HEK293 (cell line): ENCODE results near the gene RDX.

Experiments
- CTCF ChIA-PET: fragments of 350-600 bp; formaldehyde crosslinking; extraction: SDS; loops from one replicate; lab custom pipeline; 2021; ENCODE audit warnings: antibody characterized with exemption; lab: Yijun Ruan, JAX
- POLR2A ChIA-PET: fragments of 300-600 bp; formaldehyde crosslinking; extraction: SDS; loops from one replicate; lab custom pipeline; 2020; ENCODE audit warnings: antibody characterized with exemption, inconsistent platforms; lab: Yijun Ruan, JAX
- H3K27ac ChIP-seq: fragments of 200-500 bp; sonication (Bioruptor generic); 2 replicates; pipeline ENCODE4 v1.5.1; 2014; ENCODE audit warnings: low read depth, low read length, control low read depth, inconsistent platforms; ENCODE audit errors: extremely low read depth
- H3K36me3 ChIP-seq, 2 experiments: fragments of 200-500 bp in 1 of 2; sonication (Bioruptor generic) in 1 of 2; 1 replicate in 1 of 2; 2 replicates in 1 of 2; pipeline ENCODE4 v1.5.1; 2014 to 2017; ENCODE audit warnings: inconsistent platforms in 2 of 2, low read length in 2 of 2; ENCODE audit not compliant: control insufficient read depth in 2 of 2, insufficient read depth in 1 of 2
- H3K4me1 ChIP-seq: fragments of 200-500 bp; sonication (Bioruptor generic); 2 replicates; pipeline ENCODE4 v1.5.1; 2014; ENCODE audit warnings: mild to moderate bottlenecking, low read length, inconsistent platforms; ENCODE audit not compliant: control insufficient read depth, insufficient read depth
- H3K4me3 ChIP-seq: 2 replicates; pipeline ENCODE4 v1.5.1; 2011; ENCODE audit warnings: low read depth, mild to moderate bottlenecking, control low read depth, low read length, moderate library complexity
- H3K9me3 ChIP-seq: fragments of 200-500 bp; sonication (Bioruptor generic); 2 replicates; pipeline ENCODE4 v1.5.1; 2014; ENCODE audit warnings: low read depth, low read length, inconsistent platforms; ENCODE audit not compliant: control insufficient read depth, insufficient read depth
- BCL11B ChIP-seq: fragments of 450-650 bp; formaldehyde crosslinking; IDR thresholded peaks from 2 replicates; pipeline ENCODE4 v1.5.1; 2016; ENCODE audit warnings: low read depth, missing biosample characterization, missing genetic modification characterization
- HOXA7 ChIP-seq: sonication (generic); formaldehyde crosslinking; IDR thresholded peaks from 2 replicates; pipeline ENCODE4 v1.8.1; 2022; ENCODE audit warnings: missing genetic modification reagents, borderline replicate concordance
- SCRT1 ChIP-seq: fragments of 450-650 bp; formaldehyde crosslinking; IDR thresholded peaks from 2 replicates; pipeline ENCODE4 v1.5.1; 2016; ENCODE audit warnings: missing biosample characterization, missing genetic modification characterization, borderline replicate concordance
- SCRT2 ChIP-seq: fragments of 450-650 bp; formaldehyde crosslinking; IDR thresholded peaks from 2 replicates; pipeline ENCODE4 v1.5.1; 2016; ENCODE audit warnings: missing biosample characterization, missing genetic modification characterization
- ZBTB1 ChIP-seq: fragments of 450-650 bp; formaldehyde crosslinking; IDR thresholded peaks from 2 replicates; pipeline ENCODE4 v1.5.1; 2016; ENCODE audit warnings: missing biosample characterization, missing genetic modification characterization
- ZBTB17 ChIP-seq: fragments of 450-650 bp; formaldehyde crosslinking; IDR thresholded peaks from 2 replicates; pipeline ENCODE4 v1.5.1; 2016; ENCODE audit warnings: missing biosample characterization, missing genetic modification characterization
- ZEB2 ChIP-seq: fragments of 450-650 bp; formaldehyde crosslinking; IDR thresholded peaks from 2 replicates; pipeline ENCODE4 v1.5.1; 2016; ENCODE audit warnings: missing biosample characterization, missing genetic modification characterization
- ZIC2 ChIP-seq: fragments of 450-650 bp; formaldehyde crosslinking; IDR thresholded peaks from 2 replicates; pipeline ENCODE4 v1.5.1; 2016; ENCODE audit warnings: missing biosample characterization, missing genetic modification characterization
- ZNF133 ChIP-seq: fragments of 450-650 bp; formaldehyde crosslinking; IDR thresholded peaks from 2 replicates; pipeline ENCODE4 v1.5.1; 2016; ENCODE audit warnings: missing biosample characterization, missing genetic modification characterization
- ZNF157 ChIP-seq: fragments of 450-650 bp; formaldehyde crosslinking; IDR thresholded peaks from 2 replicates; pipeline ENCODE4 v1.5.1; 2016; ENCODE audit warnings: missing biosample characterization, missing genetic modification characterization
- ZNF2 ChIP-seq: fragments of 450-650 bp; formaldehyde crosslinking; IDR thresholded peaks from 2 replicates; pipeline ENCODE4 v1.5.1; 2016; ENCODE audit warnings: missing biosample characterization, missing genetic modification characterization
- ZNF302 ChIP-seq: fragments of 450-650 bp; formaldehyde crosslinking; IDR thresholded peaks from 2 replicates; pipeline ENCODE4 v1.5.1; 2016; ENCODE audit warnings: missing biosample characterization, missing genetic modification characterization, low read depth
- ZNF354C ChIP-seq: fragments of 450-650 bp; formaldehyde crosslinking; IDR thresholded peaks from 2 replicates; pipeline ENCODE4 v1.5.1; 2016; ENCODE audit warnings: missing biosample characterization, missing genetic modification characterization, low read depth, borderline replicate concordance
- ZNF391 ChIP-seq: fragments of 450-650 bp; formaldehyde crosslinking; IDR thresholded peaks from 2 replicates; pipeline ENCODE4 v1.5.1; 2016; ENCODE audit warnings: low read depth, missing biosample characterization, missing genetic modification characterization, borderline replicate concordance
- ZNF544 ChIP-seq: fragments of 450-650 bp; formaldehyde crosslinking; IDR thresholded peaks from 2 replicates; pipeline ENCODE4 v1.5.0; 2017; ENCODE audit warnings: missing biosample characterization, missing genetic modification characterization
- ZNF626 ChIP-seq: fragments of 450-650 bp; sonication (Bioruptor Pico); formaldehyde crosslinking; IDR thresholded peaks from 2 replicates; pipeline ENCODE4 v1.5.1; 2018; ENCODE audit warnings: missing biosample characterization, missing genetic modification characterization, inconsistent platforms
- ZNF701 ChIP-seq: fragments of 450-650 bp; formaldehyde crosslinking; IDR thresholded peaks from 2 replicates; pipeline ENCODE4 v1.5.1; 2016; ENCODE audit warnings: missing biosample characterization, missing genetic modification characterization
- ZNF76 ChIP-seq: fragments of 450-650 bp; formaldehyde crosslinking; IDR thresholded peaks from 2 replicates; pipeline ENCODE4; 2016; ENCODE audit warnings: low read depth, missing biosample characterization, missing genetic modification characterization, borderline replicate concordance
- ZNF792 ChIP-seq: fragments of 450-650 bp; formaldehyde crosslinking; IDR thresholded peaks from 2 replicates; pipeline ENCODE4 v1.5.1; 2016; ENCODE audit warnings: missing biosample characterization, missing genetic modification characterization
- ZNF837 ChIP-seq: fragments of 450-650 bp; formaldehyde crosslinking; IDR thresholded peaks from 2 replicates; pipeline ENCODE4 v1.5.1; 2016; ENCODE audit warnings: missing biosample characterization, missing genetic modification characterization
- TF ChIP-seq, protein P1 (sequence below): fragments of 450-650 bp; formaldehyde crosslinking; IDR thresholded peaks from 2 replicates; pipeline ENCODE4 v1.5.1; 2016; ENCODE audit warnings: missing biosample characterization, missing genetic modification characterization
- TF ChIP-seq, protein P2 (sequence below): IDR thresholded peaks from 2 replicates; pipeline ENCODE4 v1.6.1; 2011; ENCODE audit warnings: mild to moderate bottlenecking, low read depth, low read length, borderline replicate concordance
- TF ChIP-seq, protein P3 (sequence below): fragments of 450-650 bp; formaldehyde crosslinking; IDR thresholded peaks from 2 replicates; pipeline ENCODE4 v1.5.1; 2016; ENCODE audit warnings: missing biosample characterization, missing genetic modification characterization
- TF ChIP-seq, protein P4 (sequence below): fragments of 450-650 bp; formaldehyde crosslinking; IDR thresholded peaks from 2 replicates; pipeline ENCODE4 v1.5.1; 2016; ENCODE audit warnings: missing biosample characterization, missing genetic modification characterization
- TF ChIP-seq, protein P5 (sequence below): fragments of 450-650 bp; formaldehyde crosslinking; IDR thresholded peaks from 2 replicates; pipeline ENCODE4 v1.5.1; 2016; ENCODE audit warnings: missing biosample characterization, missing genetic modification characterization
- TF ChIP-seq, protein P6 (sequence below): fragments of 450-650 bp; formaldehyde crosslinking; IDR thresholded peaks from 2 replicates; pipeline ENCODE4 v1.5.1; 2016; ENCODE audit warnings: missing biosample characterization, missing genetic modification characterization

RDX gene

DNA sequence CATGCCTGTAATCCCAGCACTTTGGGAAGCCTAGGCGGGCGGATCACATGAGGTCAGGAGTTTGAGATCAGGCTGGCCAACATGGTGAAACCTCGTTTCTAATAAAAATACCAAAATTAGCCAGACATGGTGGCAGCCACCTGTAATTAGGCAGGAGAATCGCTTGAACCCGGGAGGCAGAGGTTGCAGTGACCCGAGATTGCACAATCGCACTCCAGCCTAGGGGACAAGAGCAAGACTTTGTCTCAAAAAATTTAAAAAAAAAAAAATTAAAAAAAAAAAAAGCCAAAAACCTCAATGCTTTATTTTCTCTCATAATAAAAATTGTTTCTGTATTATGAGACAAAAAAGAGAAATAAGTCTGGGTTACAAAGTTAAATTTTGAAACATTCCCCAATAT, 54.2 kb downstream of the RDX start:
- Histone ChIP-seq H3K4me1 (no peaks in the 10 kb centered on the region), H3K9me3 (no peaks in the 10 kb centered on the region), H3K27ac (no peak overlapping the region), H3K4me3 (no peak overlapping the region), H3K36me3 (peaks cover 12 to 59% of the 10 kb centered on the region in 2 experiments)
- POLR2A ChIA-PET: no interaction called here
- CTCF ChIA-PET: interaction anchor here (0.6 kb wide), 3 partner anchors 26 to 961 kb away, joined by 3 to 7 read pairs (median 3); no protein-coding TSS in a partner anchor
- no peak for TF ChIP-seq ZIC2 (tag by site-specific recombination)
- no peak for TF ChIP-seq ZBTB1 (tag by site-specific recombination)
- TF ChIP-seq BCL11B (tag by site-specific recombination): no peak
- no peak for TF ChIP-seq HOXA7
- TF ChIP-seq ZNF391 (tag by site-specific recombination): no peak
- TF ChIP-seq ZEB2 (tag by site-specific recombination): no peak
- TF ChIP-seq, protein P1, sequence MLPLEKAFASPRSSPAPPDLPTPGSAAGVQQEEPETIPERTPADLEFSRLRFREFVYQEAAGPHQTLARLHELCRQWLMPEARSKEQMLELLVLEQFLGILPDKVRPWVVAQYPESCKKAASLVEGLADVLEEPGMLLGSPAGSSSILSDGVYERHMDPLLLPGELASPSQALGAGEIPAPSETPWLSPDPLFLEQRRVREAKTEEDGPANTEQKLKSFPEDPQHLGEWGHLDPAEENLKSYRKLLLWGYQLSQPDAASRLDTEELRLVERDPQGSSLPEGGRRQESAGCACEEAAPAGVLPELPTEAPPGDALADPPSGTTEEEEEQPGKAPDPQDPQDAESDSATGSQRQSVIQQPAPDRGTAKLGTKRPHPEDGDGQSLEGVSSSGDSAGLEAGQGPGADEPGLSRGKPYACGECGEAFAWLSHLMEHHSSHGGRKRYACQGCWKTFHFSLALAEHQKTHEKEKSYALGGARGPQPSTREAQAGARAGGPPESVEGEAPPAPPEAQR (tag by site-specific recombination): no peak

DNA sequence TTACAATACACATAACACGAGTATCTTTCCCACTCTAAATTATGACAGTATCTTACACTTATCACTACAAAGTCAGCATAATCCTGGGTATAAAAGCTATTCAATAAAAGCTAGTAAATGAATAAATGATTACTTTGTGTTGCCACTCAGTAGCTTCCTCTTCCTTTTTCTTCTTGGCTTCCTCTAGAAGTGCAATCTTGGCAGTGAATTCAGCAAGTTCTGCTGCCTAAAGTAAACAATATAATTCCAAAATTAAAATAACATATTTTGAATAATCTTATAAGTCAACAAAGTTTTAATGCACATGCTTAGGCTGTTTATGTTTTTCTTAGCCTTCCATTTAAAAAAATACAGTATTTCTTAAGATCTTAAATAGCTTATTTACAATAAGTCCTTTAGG, 60.4 kb downstream of the RDX start:
- no peaks in the 10 kb centered on the region for H3K9me3 ChIP-seq
- peaks cover 19 to 76% of the 10 kb centered on the region in 2 experiments for H3K36me3 ChIP-seq
- H3K27ac ChIP-seq: no peak overlapping the region
- no peaks in the 10 kb centered on the region for H3K4me1 ChIP-seq
- TF ChIP-seq, protein P2, sequence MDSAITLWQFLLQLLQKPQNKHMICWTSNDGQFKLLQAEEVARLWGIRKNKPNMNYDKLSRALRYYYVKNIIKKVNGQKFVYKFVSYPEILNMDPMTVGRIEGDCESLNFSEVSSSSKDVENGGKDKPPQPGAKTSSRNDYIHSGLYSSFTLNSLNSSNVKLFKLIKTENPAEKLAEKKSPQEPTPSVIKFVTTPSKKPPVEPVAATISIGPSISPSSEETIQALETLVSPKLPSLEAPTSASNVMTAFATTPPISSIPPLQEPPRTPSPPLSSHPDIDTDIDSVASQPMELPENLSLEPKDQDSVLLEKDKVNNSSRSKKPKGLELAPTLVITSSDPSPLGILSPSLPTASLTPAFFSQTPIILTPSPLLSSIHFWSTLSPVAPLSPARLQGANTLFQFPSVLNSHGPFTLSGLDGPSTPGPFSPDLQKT: no peak
- TF ChIP-seq SCRT1 (tag by site-specific recombination): no peak
- TF ChIP-seq ZNF354C (tag by site-specific recombination): no peak
- TF ChIP-seq ZNF2 (tag by site-specific recombination): no peak
- no peak for TF ChIP-seq ZNF157 (tag by site-specific recombination)
- no peak for TF ChIP-seq ZNF792 (tag by site-specific recombination)
- TF ChIP-seq, protein P3, sequence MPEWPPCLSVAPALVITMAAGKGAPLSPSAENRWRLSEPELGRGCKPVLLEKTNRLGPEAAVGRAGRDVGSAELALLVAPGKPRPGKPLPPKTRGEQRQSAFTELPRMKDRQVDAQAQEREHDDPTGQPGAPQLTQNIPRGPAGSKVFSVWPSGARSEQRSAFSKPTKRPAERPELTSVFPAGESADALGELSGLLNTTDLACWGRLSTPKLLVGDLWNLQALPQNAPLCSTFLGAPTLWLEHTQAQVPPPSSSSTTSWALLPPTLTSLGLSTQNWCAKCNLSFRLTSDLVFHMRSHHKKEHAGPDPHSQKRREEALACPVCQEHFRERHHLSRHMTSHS (tag by site-specific recombination): no peak
- no peak for TF ChIP-seq ZNF837 (tag by site-specific recombination)
- TF ChIP-seq ZNF76 (tag by site-specific recombination): no peak
- TF ChIP-seq HOXA7: no peak
- no peak for TF ChIP-seq SCRT2 (tag by site-specific recombination)
- no peak for TF ChIP-seq ZNF133 (tag by site-specific recombination)
- TF ChIP-seq, protein P4, sequence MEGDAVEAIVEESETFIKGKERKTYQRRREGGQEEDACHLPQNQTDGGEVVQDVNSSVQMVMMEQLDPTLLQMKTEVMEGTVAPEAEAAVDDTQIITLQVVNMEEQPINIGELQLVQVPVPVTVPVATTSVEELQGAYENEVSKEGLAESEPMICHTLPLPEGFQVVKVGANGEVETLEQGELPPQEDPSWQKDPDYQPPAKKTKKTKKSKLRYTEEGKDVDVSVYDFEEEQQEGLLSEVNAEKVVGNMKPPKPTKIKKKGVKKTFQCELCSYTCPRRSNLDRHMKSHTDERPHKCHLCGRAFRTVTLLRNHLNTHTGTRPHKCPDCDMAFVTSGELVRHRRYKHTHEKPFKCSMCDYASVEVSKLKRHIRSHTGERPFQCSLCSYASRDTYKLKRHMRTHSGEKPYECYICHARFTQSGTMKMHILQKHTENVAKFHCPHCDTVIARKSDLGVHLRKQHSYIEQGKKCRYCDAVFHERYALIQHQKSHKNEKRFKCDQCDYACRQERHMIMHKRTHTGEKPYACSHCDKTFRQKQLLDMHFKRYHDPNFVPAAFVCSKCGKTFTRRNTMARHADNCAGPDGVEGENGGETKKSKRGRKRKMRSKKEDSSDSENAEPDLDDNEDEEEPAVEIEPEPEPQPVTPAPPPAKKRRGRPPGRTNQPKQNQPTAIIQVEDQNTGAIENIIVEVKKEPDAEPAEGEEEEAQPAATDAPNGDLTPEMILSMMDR (tag by site-specific recombination): no peak
- TF ChIP-seq ZNF701 (tag by site-specific recombination): no peak
- TF ChIP-seq ZNF544 (tag by site-specific recombination): no peak
- no peak for TF ChIP-seq ZNF626 (tag by site-specific recombination)
- TF ChIP-seq ZNF302 (tag by site-specific recombination): no peak
- TF ChIP-seq, protein P5, sequence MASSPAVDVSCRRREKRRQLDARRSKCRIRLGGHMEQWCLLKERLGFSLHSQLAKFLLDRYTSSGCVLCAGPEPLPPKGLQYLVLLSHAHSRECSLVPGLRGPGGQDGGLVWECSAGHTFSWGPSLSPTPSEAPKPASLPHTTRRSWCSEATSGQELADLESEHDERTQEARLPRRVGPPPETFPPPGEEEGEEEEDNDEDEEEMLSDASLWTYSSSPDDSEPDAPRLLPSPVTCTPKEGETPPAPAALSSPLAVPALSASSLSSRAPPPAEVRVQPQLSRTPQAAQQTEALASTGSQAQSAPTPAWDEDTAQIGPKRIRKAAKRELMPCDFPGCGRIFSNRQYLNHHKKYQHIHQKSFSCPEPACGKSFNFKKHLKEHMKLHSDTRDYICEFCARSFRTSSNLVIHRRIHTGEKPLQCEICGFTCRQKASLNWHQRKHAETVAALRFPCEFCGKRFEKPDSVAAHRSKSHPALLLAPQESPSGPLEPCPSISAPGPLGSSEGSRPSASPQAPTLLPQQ: no peak
- TF ChIP-seq, protein P6, sequence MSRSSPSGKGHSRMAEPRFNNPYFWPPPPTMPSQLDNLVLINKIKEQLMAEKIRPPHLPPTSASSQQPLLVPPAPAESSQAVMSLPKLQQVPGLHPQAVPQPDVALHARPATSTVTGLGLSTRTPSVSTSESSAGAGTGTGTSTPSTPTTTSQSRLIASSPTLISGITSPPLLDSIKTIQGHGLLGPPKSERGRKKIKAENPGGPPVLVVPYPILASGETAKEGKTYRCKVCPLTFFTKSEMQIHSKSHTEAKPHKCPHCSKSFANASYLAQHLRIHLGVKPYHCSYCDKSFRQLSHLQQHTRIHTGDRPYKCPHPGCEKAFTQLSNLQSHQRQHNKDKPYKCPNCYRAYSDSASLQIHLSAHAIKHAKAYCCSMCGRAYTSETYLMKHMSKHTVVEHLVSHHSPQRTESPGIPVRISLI: no peak
- no peak for TF ChIP-seq ZBTB17
- CTCF ChIA-PET: interaction anchor here (0.7 to 1.3 kb wide), 3 partner anchors 35 to 181 kb away, joined by 3 to 6 read pairs (median 3); no protein-coding TSS in a partner anchor
- POLR2A ChIA-PET: no interaction called here
- no peak overlapping the region for H3K4me3 ChIP-seq
